Measurements from ENCODE around the gene UBC. TPM values are rescaled to one million over a fixed set of nuclear protein-coding genes. Genes with fewer than 3 reads are reported as not detected.

Gene UBC
- total and polyA plus RNA-seq, 2 of the 4 experiments (the other 2 are of a cell fraction): 2,042 to 4,320 TPM

GRCh38 chr12:124867401-124867930, 47.0 kb downstream of the UBC start:
- Histone ChIP-seq H3K9me1 (ENCODE audit: insufficient read depth, low read length) (peaks cover 10% of the 10 kb centered on the region), H4K8ac (ENCODE audit: low read depth in 2 of 2, low read length in 2 of 2) (peak overlapping the region in 1 of 2 experiments; percentile 59; a peak in 2 of 4 replicates), H2AFZ (replicated peaks; ENCODE audit: low read length, poor library complexity) (peak overlapping the region; percentile 59), H2AK5ac (ENCODE audit: low read depth, low read length) (peak overlapping the region; percentile 20; the same call in 1 of the 2 replicates), H3K27ac (ENCODE audit: insufficient read depth, low read length) (0 out of 2 replicates have a peak overlapping the region, but pooled peaks have one; percentile 17), H3K9ac (ENCODE audit: low read depth, low read length) (no peak overlapping the region), H3K9me3 (ENCODE audit: control insufficient read depth, insufficient read depth, low read length) (peaks cover 4% of the 10 kb centered on the region; the same call in 1 of the 2 replicates), H3K18ac (ENCODE audit: low read depth, low read length) (peak overlapping the region; percentile 49; the same call in 1 of the 2 replicates), H3K4me3 (ENCODE audit: insufficient read depth, low read depth, low read length) (no peak overlapping the region), H2BK5ac (ENCODE audit: low read depth, low read length, poor library complexity, severe bottlenecking) (peak overlapping the region; percentile 30), H4K91ac (ENCODE audit: insufficient read depth, low read depth, low read length) (peak overlapping the region; percentile 66; the same call in 1 of the 2 replicates), H4K20me1 (ENCODE audit: insufficient read depth, low read length) (no peaks in the 10 kb centered on the region), H3K56ac (ENCODE audit: extremely low read depth, insufficient read depth, low read length) (no peak overlapping the region), H3K27me3 (ENCODE audit: control insufficient read depth, insufficient read depth, low read length) (peaks cover 3% of the 10 kb centered on the region; the same call in 1 of the 2 replicates), H3K79me1 (ENCODE audit: low read depth in 1 of 2, low read length in 2 of 2) (peaks cover 0 to 9% of the 10 kb centered on the region in 2 experiments; a peak in 1 of 4 replicates), H3K4me1 (ENCODE audit: control insufficient read depth, insufficient read depth, low read length) (peaks cover 6% of the 10 kb centered on the region), H3K23ac (ENCODE audit: low read depth, low read length) (no peak overlapping the region), H3K4me2 (ENCODE audit: low read depth, low read length) (no peak overlapping the region), H2BK120ac (ENCODE audit: low read depth, low read length) (peak overlapping the region; percentile 76), H2BK20ac (ENCODE audit: low read depth, low read length) (peak overlapping the region; percentile 48; the same call in 1 of the 2 replicates), H3K36me3 (ENCODE audit: control insufficient read depth, insufficient read depth, low read length) (no peaks in the 10 kb centered on the region), H3K14ac (replicated peaks; ENCODE audit: low read depth, low read length) (peak overlapping the region; percentile 74; the same call in 1 of the 2 replicates), H4K5ac (ENCODE audit: low read depth, low read length) (peak overlapping the region; percentile 46), H2BK15ac (ENCODE audit: low read depth, low read length) (peak overlapping the region; percentile 39; the same call in 1 of the 3 replicates), H2AK9ac (replicated peaks; ENCODE audit: low read depth, low read length, poor library complexity) (peak overlapping the region; percentile 10), H3K4ac (ENCODE audit: low read depth, low read length) (peak overlapping the region; percentile 80)
- TF ChIP-seq CEBPB (IDR thresholded peaks at IDR 0.05; ENCODE audit: low read depth, low read length) (peak; percentile 67), MAZ (IDR thresholded peaks at IDR 0.05; ENCODE audit: borderline replicate concordance, low read depth, low read length) (no peak), NFE2L2 (IDR thresholded peaks at IDR 0.05; ENCODE audit: low read depth, low read length) (peak; percentile 99), BHLHE40 (IDR thresholded peaks at IDR 0.05; ENCODE audit: low read depth, low read length) (no peak), FOS (IDR thresholded peaks at IDR 0.05; ENCODE audit: low read depth, low read length) (0 out of 2 replicates have a peak, but pooled peaks have one; percentile 37), MAFK (IDR thresholded peaks at IDR 0.05; ENCODE audit: low read depth, low read length) (peak; percentile 94), CHD1 (IDR thresholded peaks at IDR 0.05; ENCODE audit: low read depth, low read length) (no peak), RCOR1 (IDR thresholded peaks at IDR 0.05; ENCODE audit: insufficient replicate concordance, low read length) (no peak)
- TF ChIP-seq, protein P1, sequence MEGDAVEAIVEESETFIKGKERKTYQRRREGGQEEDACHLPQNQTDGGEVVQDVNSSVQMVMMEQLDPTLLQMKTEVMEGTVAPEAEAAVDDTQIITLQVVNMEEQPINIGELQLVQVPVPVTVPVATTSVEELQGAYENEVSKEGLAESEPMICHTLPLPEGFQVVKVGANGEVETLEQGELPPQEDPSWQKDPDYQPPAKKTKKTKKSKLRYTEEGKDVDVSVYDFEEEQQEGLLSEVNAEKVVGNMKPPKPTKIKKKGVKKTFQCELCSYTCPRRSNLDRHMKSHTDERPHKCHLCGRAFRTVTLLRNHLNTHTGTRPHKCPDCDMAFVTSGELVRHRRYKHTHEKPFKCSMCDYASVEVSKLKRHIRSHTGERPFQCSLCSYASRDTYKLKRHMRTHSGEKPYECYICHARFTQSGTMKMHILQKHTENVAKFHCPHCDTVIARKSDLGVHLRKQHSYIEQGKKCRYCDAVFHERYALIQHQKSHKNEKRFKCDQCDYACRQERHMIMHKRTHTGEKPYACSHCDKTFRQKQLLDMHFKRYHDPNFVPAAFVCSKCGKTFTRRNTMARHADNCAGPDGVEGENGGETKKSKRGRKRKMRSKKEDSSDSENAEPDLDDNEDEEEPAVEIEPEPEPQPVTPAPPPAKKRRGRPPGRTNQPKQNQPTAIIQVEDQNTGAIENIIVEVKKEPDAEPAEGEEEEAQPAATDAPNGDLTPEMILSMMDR (conservative IDR thresholded peaks at IDR 0.05; ENCODE audit: low read depth, low read length): no peak
- BruUV-seq (replicated peaks): no TSS peak
- dilution Hi-C loops (cut with HindIII; ENCODE audit: low sequenced_read_pairs, unreplicated experiment) (no loop called here), intact Hi-C loops (cut with micrococcal nuclease) (no loop called here), in situ Hi-C loops (cut with MboI; ENCODE audit: low sequenced_read_pairs) (no loop called here)
- ChIA-PET POLR2A (ENCODE audit: unreplicated experiment) (no interaction called here), CTCF (no interaction called here)
- WGBS, 2 experiments (ENCODE audit: extremely low coverage in 2 of 2, insufficient read length in 1 of 2): no CpG with 5 or more reads among the region's 6 CpGs
- DNase-seq: peak; percentile 81
- no peak for ATAC-seq (ENCODE audit: low read depth)
